IMR-90 (cell line): ENCODE measurements around the gene ADTRP. TPM values are rescaled to one million over a fixed set of nuclear protein-coding genes. Genes with fewer than 3 reads are reported as not detected.

ENCODE experiments used
- ATAC-seq: fragments of 200-7000 bp; cut with Tn5 transposase; 2 replicates; pipeline ENCODE4 v1.9.1; 2020; ENCODE audit warnings: low read depth, mild to moderate bottlenecking, moderate library complexity
- BruUV-seq: library from RNA; stranded (reverse); fragments of 400-500 nt; replicated peaks from 2 replicates; lab custom pipeline; 2021; lab: Mats Ljungman, UMichigan
- CTCF ChIA-PET: fragments of 300-600 bp; formaldehyde crosslinking; extraction: SDS; loops from one replicate; lab custom pipeline; 2021; ENCODE audit warnings: antibody characterized with exemption; lab: Yijun Ruan, JAX
- POLR2A ChIA-PET: fragments of 300-600 bp; sonication (Branson Sonifier 250); formaldehyde crosslinking; loops from one replicate; lab custom pipeline; 2022; ENCODE audit warnings: antibody characterized with exemption; ENCODE audit not compliant: unreplicated experiment; lab: Charles Lee
- DNase-seq: peaks from one replicate; pipeline ENCODE4 v3.0.0; 2013
- H2AFZ ChIP-seq: replicated peaks from 2 replicates; pipeline ENCODE3; 2013; ENCODE audit warnings: low read length, mild to moderate bottlenecking; ENCODE audit not compliant: poor library complexity
- H2AK5ac ChIP-seq: 2 replicates; pipeline ENCODE4 v1.6.1; 2013; ENCODE audit warnings: low read depth, low read length, inconsistent platforms
- H2AK9ac ChIP-seq: replicated peaks from 2 replicates; pipeline ENCODE3; 2013; ENCODE audit warnings: mild to moderate bottlenecking, low read depth, low read length, moderate library complexity; ENCODE audit not compliant: poor library complexity
- H2BK120ac ChIP-seq: 2 replicates; pipeline ENCODE4 v1.6.1; 2013; ENCODE audit warnings: low read depth, low read length, inconsistent platforms
- H2BK15ac ChIP-seq: 3 replicates; pipeline ENCODE4 v1.6.1; 2013; ENCODE audit warnings: low read depth, low read length, inconsistent platforms
- H2BK20ac ChIP-seq: 2 replicates; pipeline ENCODE4 v1.6.1; 2013; ENCODE audit warnings: low read depth, mild to moderate bottlenecking, inconsistent platforms, low read length, moderate library complexity
- H2BK5ac ChIP-seq: 2 replicates; pipeline ENCODE4 v1.6.1; 2013; ENCODE audit warnings: mild to moderate bottlenecking, low read depth, low read length, inconsistent platforms; ENCODE audit not compliant: poor library complexity, severe bottlenecking
- H3K14ac ChIP-seq: replicated peaks from 2 replicates; pipeline ENCODE4 v1.6.1; 2013; ENCODE audit warnings: low read depth, low read length, inconsistent platforms
- H3K18ac ChIP-seq: 2 replicates; pipeline ENCODE4 v1.6.1; 2013; ENCODE audit warnings: low read depth, low read length, control low read depth
- H3K23ac ChIP-seq: 2 replicates; pipeline ENCODE4 v1.6.1; 2013; ENCODE audit warnings: low read depth, low read length, inconsistent platforms
- H3K27ac ChIP-seq: 2 replicates; pipeline ENCODE4 v1.5.1; 2013; ENCODE audit warnings: mild to moderate bottlenecking, control low read depth, low read length; ENCODE audit not compliant: insufficient read depth
- H3K27me3 ChIP-seq: 2 replicates; pipeline ENCODE4 v1.6.1; 2013; ENCODE audit warnings: low read length; ENCODE audit not compliant: control insufficient read depth, insufficient read depth
- H3K36me3 ChIP-seq: 2 replicates; pipeline ENCODE4 v1.6.1; 2013; ENCODE audit warnings: low read length, mixed read lengths; ENCODE audit not compliant: control insufficient read depth, insufficient read depth
- H3K4ac ChIP-seq: 2 replicates; pipeline ENCODE4 v1.6.1; 2013; ENCODE audit warnings: low read depth, low read length, inconsistent platforms
- H3K4me1 ChIP-seq: 2 replicates; pipeline ENCODE4 v1.6.1; 2013; ENCODE audit warnings: low read length, mixed read lengths; ENCODE audit not compliant: control insufficient read depth, insufficient read depth
- H3K4me2 ChIP-seq: 2 replicates; pipeline ENCODE4 v1.6.1; 2013; ENCODE audit warnings: low read depth, mild to moderate bottlenecking, control low read depth, low read length, moderate library complexity
- H3K4me3 ChIP-seq: 2 replicates; pipeline ENCODE4 v1.5.1; 2013; ENCODE audit warnings: low read depth, mild to moderate bottlenecking, control low read depth, low read length, moderate library complexity; ENCODE audit not compliant: insufficient read depth
- H3K56ac ChIP-seq: 2 replicates; pipeline ENCODE4 v1.6.1; 2013; ENCODE audit warnings: low read length, inconsistent platforms; ENCODE audit not compliant: insufficient read depth; ENCODE audit errors: extremely low read depth
- H3K79me1 ChIP-seq, 2 experiments: 2 replicates each; pipeline ENCODE4 v1.6.1; 2013; ENCODE audit warnings: low read length in 2 of 2, inconsistent platforms in 1 of 2, low read depth in 1 of 2
- H3K9ac ChIP-seq: 2 replicates; pipeline ENCODE4 v1.6.1; 2013; ENCODE audit warnings: low read depth, low read length, control low read depth
- H3K9me1 ChIP-seq: 2 replicates; pipeline ENCODE4 v1.6.1; 2013; ENCODE audit warnings: low read length, inconsistent platforms; ENCODE audit not compliant: insufficient read depth
- H3K9me3 ChIP-seq: 2 replicates; pipeline ENCODE4 v1.6.1; 2013; ENCODE audit warnings: low read length; ENCODE audit not compliant: control insufficient read depth, insufficient read depth
- H4K20me1 ChIP-seq: 2 replicates; pipeline ENCODE4 v1.6.1; 2013; ENCODE audit warnings: low read length, inconsistent platforms; ENCODE audit not compliant: insufficient read depth
- H4K5ac ChIP-seq: 2 replicates; pipeline ENCODE4 v1.6.1; 2013; ENCODE audit warnings: mild to moderate bottlenecking, low read depth, low read length, control low read depth
- H4K8ac ChIP-seq, 2 experiments: 2 replicates each; pipeline ENCODE4 v1.6.1; 2013; ENCODE audit warnings: low read depth in 2 of 2, low read length in 2 of 2, control low read depth in 1 of 2, inconsistent platforms in 1 of 2
- H4K91ac ChIP-seq: 2 replicates; pipeline ENCODE4 v1.6.1; 2013; ENCODE audit warnings: low read depth, low read length, inconsistent platforms; ENCODE audit not compliant: insufficient read depth
- BHLHE40 ChIP-seq: fragments of 150-350 bp; IDR thresholded peaks from 2 replicates; pipeline ENCODE4 v1.6.1; 2016; ENCODE audit warnings: mild to moderate bottlenecking, low read depth, low read length
- CEBPB ChIP-seq: IDR thresholded peaks from 2 replicates; pipeline ENCODE4 v1.6.1; 2012; ENCODE audit warnings: low read depth, low read length, improper control_type of control experiment
- ELK1 ChIP-seq: fragments of 150-350 bp; IDR thresholded peaks from 2 replicates; pipeline ENCODE4 v1.6.1; 2016; ENCODE audit warnings: low read depth, mild to moderate bottlenecking, low read length, moderate library complexity, borderline replicate concordance
- MXI1 ChIP-seq: IDR thresholded peaks from 2 replicates; pipeline ENCODE4 v1.6.1; 2012; ENCODE audit warnings: low read depth, mild to moderate bottlenecking, low read length, moderate library complexity, borderline replicate concordance
- NFE2L2 ChIP-seq: fragments of 150-350 bp; IDR thresholded peaks from 2 replicates; pipeline ENCODE4 v1.6.1; 2016; ENCODE audit warnings: low read depth, mild to moderate bottlenecking, low read length
- RAD21 ChIP-seq: IDR thresholded peaks from 2 replicates; pipeline ENCODE4 v1.6.1; 2012; ENCODE audit warnings: low read length, improper control_type of control experiment
- RCOR1 ChIP-seq: IDR thresholded peaks from 2 replicates; pipeline ENCODE4 v1.6.1; 2012; ENCODE audit warnings: mild to moderate bottlenecking, low read length, improper control_type of control experiment; ENCODE audit not compliant: insufficient replicate concordance
- RFX5 ChIP-seq: IDR thresholded peaks from 2 replicates; pipeline ENCODE4 v1.8.0; 2012; ENCODE audit warnings: low read depth, mild to moderate bottlenecking, low read length, moderate library complexity
- SMC3 ChIP-seq: fragments of 150-350 bp; IDR thresholded peaks from 2 replicates; pipeline ENCODE4 v1.6.1; 2016; ENCODE audit warnings: low read depth, mild to moderate bottlenecking, antibody characterized with exemption, low read length, moderate library complexity
- USF2 ChIP-seq: fragments of 150-350 bp; IDR thresholded peaks from 2 replicates; pipeline ENCODE4 v1.6.1; 2017; ENCODE audit warnings: mild to moderate bottlenecking, antibody characterized with exemption, low read length, low read depth
- WGBS, 2 experiments: methylation state at CpG; one replicate each; pipeline versions ENCODE4 v1.1.5 to v1.1.7; 2013; ENCODE audit warnings: missing lambda C conversion rate in 2 of 2; ENCODE audit not compliant: insufficient read length in 1 of 2; ENCODE audit errors: extremely low coverage in 2 of 2; 5-methylcytosine and 5-hydroxymethylcytosine counted together
- dilution Hi-C: fragments of 300-500 bp; cut with HindIII; formaldehyde crosslinking; loops from one replicate; pipeline ENCODE4 v1.14.3; 2018; ENCODE audit warnings: low sequenced_read_pairs; ENCODE audit not compliant: unreplicated experiment
- in situ Hi-C: fragments of 300-500 bp; cut with MboI; formaldehyde crosslinking; loops from 3 replicates; pipeline ENCODE4 v1.14.3; 2019; ENCODE audit warnings: low sequenced_read_pairs, inconsistent platforms, mixed read lengths
- intact Hi-C: fragments of 100-400 bp; cut with micrococcal nuclease; formaldehyde crosslinking; loops from 2 replicates; pipeline ENCODE4 v1.10.0; 2022
- polyA plus RNA-seq, 3 experiments: library from polyadenylated mRNA; depleted of rRNA; stranded (reverse); fragments of >200 nt; gene quantifications; 2 replicates each; pipeline ENCODE4 v1.2.3, GENCODE V29; 2012; ENCODE audit warnings: low replicate concordance in 1 of 3
- total RNA-seq: library from RNA; depleted of rRNA; stranded (reverse); fragments of >200 nt; gene quantifications from 2 replicates; pipeline ENCODE4 v1.2.3, GENCODE V29; 2012
- TF ChIP-seq, protein P1 (sequence below): conservative IDR thresholded peaks from 2 replicates; pipeline ENCODE4 v1.5.1; 2012; ENCODE audit warnings: mild to moderate bottlenecking, low read depth, low read length, improper control_type of control experiment

Gene ADTRP
- total and polyA plus RNA-seq, 2 of the 4 experiments (the other 2 are of a cell fraction): 0.50 to 0.72 TPM

- DNase-seq (no peak), ATAC-seq (no peak)
- Histone ChIP-seq H4K91ac (no peak overlapping the region), H3K4me1 (peaks cover under 1% of the 10 kb centered on the region; the same call in 1 of the 2 replicates), H3K79me1 (no peaks in the 10 kb centered on the region), H2BK20ac (no peak overlapping the region), H4K5ac (no peak overlapping the region), H3K9ac (no peak overlapping the region), H2BK120ac (no peak overlapping the region), H4K20me1 (no peaks in the 10 kb centered on the region), H3K14ac (no peak overlapping the region), H4K8ac (no peak overlapping the region), H3K9me1 (no peaks in the 10 kb centered on the region), H3K4me3 (no peak overlapping the region), H2AK5ac (peak overlapping the region; percentile 38), H3K4me2 (no peak overlapping the region), H2AK9ac (no peak overlapping the region), H3K23ac (no peak overlapping the region), H3K56ac (no peak overlapping the region), H3K27me3 (no peaks in the 10 kb centered on the region), H2BK15ac (no peak overlapping the region), H3K9me3 (no peaks in the 10 kb centered on the region), H2AFZ (peak overlapping the region; percentile 3), H3K27ac (no peak overlapping the region), H3K4ac (no peak overlapping the region), H3K36me3 (no peaks in the 10 kb centered on the region), H3K18ac (no peak overlapping the region), H2BK5ac (no peak overlapping the region)
- TF ChIP-seq MXI1 (no peak), NFE2L2 (no peak), RCOR1 (no peak), BHLHE40 (no peak), SMC3 (no peak), USF2 (no peak), CEBPB (no peak), ELK1 (no peak), RFX5 (no peak), RAD21 (no peak)
- TF ChIP-seq, protein P1, sequence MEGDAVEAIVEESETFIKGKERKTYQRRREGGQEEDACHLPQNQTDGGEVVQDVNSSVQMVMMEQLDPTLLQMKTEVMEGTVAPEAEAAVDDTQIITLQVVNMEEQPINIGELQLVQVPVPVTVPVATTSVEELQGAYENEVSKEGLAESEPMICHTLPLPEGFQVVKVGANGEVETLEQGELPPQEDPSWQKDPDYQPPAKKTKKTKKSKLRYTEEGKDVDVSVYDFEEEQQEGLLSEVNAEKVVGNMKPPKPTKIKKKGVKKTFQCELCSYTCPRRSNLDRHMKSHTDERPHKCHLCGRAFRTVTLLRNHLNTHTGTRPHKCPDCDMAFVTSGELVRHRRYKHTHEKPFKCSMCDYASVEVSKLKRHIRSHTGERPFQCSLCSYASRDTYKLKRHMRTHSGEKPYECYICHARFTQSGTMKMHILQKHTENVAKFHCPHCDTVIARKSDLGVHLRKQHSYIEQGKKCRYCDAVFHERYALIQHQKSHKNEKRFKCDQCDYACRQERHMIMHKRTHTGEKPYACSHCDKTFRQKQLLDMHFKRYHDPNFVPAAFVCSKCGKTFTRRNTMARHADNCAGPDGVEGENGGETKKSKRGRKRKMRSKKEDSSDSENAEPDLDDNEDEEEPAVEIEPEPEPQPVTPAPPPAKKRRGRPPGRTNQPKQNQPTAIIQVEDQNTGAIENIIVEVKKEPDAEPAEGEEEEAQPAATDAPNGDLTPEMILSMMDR: no peak
- BruUV-seq: no TSS peak
- intact Hi-C loops: no loop called here
- in situ Hi-C loops: no loop called here
- ChIA-PET CTCF (interaction anchor here (0.6 kb wide), 1 partner anchor 101 kb away, joined by 6 read pairs; no protein-coding TSS in a partner anchor), POLR2A (no interaction called here)
- dilution Hi-C loops: no loop called here
- WGBS, 2 experiments: 77% methylated on average over 5 of the region's 14 CpGs; no CpG with 5 or more reads in 1 of the 2 experiments
Observed at GRCh38 chr6:11785774-11786579, 7.4 kb upstream of the ADTRP start.
